ENCODE measurements around the gene SNX25.

- TF ChIP-seq POLR2A (IDR thresholded peaks at IDR 0.05; ENCODE audit: low read depth, low read length) (no peak), TAF1 (IDR thresholded peaks at IDR 0.05; ENCODE audit: low read depth, low read length) (no peak)
These were observed 37.9 kb upstream of the SNX25 start for GRCh38 chr4:185171373-185172071.
